Right kidney (tissue), 1 donor: Measurements from ENCODE around the gene BARD1.
"Not testable (repeated sequence)": the region's sequence is repeated elsewhere in the genome, so short reads cannot be mapped to it uniquely, and the experiment has no call there.

Experiments
- DNase-seq: peaks from one replicate; pipeline ENCODE4 v3.0.0-alpha.2; 2016

Gene BARD1

DNA sequence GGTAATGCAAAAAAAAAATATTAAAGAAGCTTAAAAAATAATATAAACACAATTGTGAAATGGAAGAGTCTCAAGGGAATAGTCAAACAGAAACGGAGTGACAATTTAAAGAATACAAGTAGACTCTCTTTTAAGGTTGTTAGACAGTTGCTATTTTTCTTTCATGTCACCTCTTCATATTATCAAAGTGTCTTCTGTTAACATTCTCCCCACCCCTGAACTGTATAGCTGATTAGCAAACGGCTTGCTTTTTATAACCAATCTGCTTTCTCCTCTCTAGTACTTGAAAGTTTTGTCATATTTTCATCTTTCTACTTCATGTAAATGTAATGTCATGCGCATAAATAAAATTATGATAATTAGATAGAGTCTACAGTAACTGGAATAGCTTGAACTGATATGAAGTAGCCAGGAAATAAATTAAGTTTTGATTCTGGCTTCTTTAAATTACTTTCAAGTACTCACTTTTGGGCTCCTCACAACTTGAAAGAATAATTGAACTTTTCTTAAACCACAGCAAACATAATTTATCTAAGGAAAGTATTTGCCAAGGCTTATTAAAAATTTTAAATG, 37.0 kb downstream of the BARD1 start:
- no peak for DNase-seq

DNA sequence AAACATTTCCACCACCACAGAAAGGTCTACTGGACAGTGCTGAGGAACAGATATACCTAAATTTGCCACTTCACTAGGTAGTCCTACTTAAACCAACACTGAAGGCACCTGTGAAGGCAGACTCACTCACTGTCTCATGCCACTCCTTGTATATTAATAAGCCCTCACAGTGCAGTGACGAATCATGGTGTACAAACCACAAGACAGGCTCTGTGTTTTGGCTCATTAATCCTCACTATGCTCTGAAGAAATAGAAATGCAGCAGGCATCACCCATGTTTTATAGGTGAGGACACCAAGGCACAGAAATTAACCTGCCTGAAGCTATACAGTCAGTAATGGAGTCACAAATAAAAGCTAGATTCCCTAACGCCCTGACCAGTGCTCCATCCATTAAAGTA, 44.3 kb downstream of the BARD1 start:
- DNase-seq, result no peak

GRCh38 chr2:214753455-214753854, 56.0 kb downstream of the BARD1 start:
- no peak for DNase-seq

DNA sequence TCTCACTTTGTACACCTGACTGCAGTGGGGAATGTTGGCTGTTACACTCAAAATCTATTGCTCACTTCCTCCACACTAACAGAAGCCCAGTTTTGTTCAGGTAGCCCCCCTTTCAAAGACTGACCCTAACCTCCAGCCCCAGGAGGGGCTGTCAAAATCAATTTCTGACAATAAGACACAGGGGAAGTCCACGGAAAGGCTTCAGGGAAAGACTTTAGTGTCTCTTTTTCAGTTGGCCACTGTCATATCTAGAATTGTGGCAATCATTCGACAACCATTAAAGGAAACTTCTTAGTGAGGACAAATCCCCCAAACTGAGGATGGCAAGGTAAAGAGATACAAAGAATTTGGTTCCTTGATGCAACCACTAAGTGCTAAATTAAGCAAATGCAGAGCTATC, 59.0 kb downstream of the BARD1 start:
- DNase-seq, result no peak

DNA sequence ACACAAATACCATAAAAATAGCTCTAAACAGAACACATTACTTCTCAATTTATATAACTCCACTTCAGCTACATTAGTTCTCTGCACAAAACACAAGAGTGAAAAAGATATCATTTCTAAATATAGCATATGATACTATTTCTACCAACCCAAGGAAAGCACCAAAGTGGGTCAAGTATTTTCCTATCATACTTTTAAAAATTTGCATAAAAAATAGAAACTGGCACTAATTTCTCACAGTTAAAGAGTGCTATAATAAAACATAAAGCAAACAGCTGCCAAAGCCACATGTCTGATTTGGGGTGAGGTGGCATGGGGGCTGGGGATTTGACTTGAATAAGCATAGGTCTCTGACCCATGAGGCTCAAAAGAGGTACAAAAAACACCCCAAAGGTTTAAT, 61.5 kb downstream of the BARD1 start:
- DNase-seq, result no peak

DNA sequence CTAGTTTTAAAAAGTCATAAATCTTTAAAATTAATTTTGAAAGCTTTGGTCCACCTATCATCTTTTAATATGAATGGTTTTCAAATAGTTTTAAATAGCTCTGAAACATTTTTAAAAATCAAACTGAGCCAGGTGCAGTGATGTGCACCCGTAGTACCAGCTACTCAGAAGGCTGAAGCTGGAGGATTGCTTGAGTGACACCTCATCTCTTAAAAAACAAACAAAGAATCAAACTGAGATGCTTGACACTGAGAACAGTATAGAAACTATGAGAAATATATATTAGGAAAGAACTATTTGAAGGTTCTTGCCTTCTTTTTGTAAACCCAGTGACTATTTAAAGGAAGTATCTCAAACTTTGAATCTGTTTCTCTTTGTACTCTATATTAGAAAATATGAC, 67.4 kb downstream of the BARD1 start:
- DNase-seq, result no peak

GRCh38 chr2:214740867-214741395, 68.6 kb downstream of the BARD1 start:
- DNase-seq, result no peak

GRCh38 chr2:214737188-214737587, 72.3 kb downstream of the BARD1 start:
- DNase-seq, result no peak

DNA sequence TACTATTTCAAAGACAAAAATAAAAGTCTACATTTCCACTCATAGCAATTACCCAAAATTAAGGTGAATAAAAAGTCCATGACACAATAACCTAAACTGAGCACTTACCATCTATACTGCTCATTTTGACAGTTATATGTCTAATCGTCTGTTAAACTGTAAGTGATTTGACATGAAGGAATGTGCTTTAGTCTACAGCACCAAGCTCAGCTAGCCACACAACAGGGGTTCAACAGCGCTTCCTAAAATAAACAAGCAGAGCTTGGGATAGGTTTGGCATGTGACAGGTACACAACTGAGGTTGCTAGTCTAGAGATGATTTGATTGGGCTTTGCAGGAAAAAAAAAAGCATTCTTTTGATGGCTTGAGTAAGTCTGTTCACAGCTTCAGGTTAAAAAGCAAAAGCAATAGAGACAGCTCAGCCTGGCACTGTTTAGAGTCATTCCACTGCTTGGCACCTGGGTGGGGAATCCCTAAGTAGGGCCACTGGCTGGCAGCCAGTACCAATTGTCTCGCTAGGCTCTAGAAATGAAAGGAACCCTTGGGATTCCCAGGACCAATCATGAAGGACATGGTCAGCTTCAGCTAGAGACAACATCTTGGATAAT, 78.6 kb downstream of the BARD1 start:
- DNase-seq, result no peak

DNA sequence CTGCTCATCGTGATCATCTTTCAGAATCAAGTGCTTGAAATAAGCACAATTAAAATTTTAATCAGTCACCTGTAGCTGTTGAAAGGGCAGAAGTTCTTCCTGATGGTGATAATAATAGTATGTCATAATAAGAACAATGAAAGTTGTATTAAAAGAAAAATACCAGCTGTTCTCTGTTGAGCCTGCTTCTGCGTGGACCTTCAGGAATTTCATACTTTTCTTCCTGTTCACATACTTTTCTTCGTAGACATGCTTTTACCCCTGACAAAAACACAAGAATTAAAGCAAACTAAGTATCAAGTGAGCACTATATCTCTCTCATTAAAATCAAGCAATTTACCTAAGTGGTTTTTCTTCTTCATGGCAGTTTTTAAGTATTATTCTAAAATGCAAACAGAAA, 79.2 kb downstream of the BARD1 start:
- DNase-seq, result no peak

DNA sequence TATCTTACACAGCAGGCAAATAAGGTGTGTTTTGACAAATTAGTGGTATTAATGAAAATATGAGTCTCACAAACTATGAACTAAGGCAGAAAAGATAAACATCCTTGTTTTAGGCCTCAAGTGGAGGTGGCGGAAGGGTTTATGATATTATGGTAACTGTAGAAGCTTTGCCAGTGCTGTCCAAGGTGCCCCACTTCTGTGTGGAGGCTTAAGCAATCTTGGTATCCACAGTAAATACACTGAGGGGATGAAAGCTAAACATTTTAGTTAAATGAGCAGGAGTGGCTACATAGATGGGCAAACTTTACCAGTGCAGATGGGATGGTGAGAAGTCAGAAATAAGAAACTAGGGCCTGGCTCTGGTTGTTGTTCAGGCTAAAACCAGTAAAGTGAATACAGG, 84.7 kb downstream of the BARD1 start:
- no peak for DNase-seq

GRCh38 chr2:214717837-214718236, 91.6 kb downstream of the BARD1 start:
- not testable (repeated sequence) for DNase-seq

DNA sequence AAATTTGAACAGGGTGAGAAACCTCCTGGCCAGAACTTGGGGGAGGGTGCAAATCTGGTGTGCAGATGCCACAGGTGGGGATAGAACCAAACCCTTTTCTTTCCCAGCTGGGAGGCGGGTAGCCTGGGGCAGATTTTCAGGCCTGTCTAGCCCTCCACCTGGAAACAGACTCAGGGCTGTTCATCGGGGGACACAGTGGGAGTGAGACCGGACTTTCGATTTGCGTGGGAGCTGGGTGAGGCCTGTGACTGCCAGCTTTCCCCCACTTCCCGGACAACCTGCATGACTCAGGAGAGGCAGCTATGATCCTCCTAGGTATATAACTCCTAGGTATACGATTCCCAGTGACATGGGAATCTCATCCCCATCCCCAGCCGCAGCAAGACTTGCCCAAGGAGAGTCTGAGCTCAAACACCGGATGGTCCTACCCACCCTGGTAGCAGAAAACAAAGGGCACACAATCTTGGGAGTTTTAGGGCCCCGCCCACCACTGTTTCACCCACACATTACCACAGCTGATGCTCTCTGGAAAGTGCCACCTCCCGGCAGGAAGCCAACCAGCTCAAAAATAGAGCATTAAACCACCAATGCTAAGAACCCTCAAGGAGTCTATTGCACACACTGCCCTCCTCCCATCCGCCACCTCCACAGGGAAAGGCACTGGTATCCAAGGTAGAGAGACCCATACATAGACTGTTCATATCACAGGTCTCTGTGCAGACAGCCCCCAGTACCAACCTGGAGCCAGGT, 92.5 kb downstream of the BARD1 start:
- no peak for DNase-seq

DNA sequence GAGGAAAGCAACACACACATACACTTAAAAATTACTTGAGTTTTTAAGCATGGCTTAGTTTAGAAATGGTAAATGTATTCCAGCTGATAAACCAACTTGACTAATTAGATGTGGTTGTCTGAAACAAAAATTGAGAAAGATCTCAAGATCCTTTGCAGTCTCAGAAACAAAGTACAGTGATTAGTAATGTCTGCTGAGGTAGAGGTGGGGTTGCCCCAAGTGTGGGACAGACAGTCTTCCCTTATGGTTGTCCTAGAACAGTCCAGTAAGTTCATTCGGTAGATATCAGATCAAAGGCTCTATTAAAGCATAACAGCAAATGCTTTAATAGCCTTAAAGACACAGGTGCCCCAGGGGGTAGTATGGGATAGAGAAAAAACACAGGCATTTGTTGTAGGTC, 94.5 kb downstream of the BARD1 start:
- DNase-seq, result no peak

- no peak for DNase-seq
These were observed 96.2 kb downstream of the BARD1 start for GRCh38 chr2:214713080-214713830.

DNA sequence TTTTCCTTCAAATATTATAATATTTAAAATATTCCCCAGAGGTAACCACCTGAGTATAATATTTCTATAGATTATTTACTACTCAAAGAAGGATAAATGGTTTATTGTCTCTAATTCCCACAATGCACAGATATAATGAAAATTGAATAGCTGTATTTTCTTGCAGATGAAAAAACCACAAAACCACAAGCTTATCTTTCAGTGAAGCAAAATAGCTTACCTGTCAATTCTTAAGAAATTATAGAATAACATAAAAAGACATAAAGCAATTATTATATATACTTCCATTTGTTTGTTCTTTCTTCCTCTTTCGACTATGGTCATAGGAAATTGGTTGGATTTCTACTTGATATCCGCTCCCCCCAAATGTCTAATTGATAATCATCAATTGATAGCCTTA, 98.8 kb downstream of the BARD1 start:
- DNase-seq, result no peak

DNA sequence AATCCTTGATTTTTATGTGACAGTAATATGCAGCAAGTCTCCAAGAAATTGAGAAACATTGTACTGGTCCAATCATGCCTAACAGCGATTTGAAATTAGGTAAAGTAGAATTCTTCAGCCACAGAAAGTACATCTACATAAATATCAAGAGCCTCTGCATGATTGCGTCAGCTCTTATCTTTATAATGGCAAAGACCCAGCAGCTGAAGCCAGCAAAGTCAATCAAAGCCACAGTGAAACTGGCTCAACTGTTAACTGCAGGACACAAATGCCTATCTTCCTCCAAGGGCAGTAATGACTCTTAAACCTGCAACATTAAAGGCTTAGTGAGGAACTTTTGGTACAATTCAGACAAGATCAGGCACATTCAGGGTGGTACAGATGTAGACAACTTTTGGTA, 102.5 kb downstream of the BARD1 start:
- no peak for DNase-seq

DNA sequence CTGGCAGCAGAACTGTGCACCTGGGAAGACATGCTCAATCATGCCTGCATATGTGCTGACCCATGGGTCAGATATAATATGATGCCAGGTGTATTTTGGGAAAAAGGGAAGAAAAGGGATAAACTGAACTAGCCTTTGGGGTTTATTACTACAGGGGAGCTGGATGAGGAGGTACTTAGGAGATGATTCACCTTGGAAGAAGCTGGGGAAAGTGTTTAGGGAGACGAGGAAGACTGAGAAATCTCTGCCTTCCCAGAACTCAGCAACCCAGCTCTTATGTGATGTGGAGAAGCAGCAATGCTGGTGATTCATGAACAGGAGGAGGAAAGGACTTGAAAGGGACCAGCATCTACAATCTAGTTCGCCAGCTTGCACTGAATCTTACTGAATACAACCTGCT, 110.2 kb downstream of the BARD1 start:
- no peak for DNase-seq

DNA sequence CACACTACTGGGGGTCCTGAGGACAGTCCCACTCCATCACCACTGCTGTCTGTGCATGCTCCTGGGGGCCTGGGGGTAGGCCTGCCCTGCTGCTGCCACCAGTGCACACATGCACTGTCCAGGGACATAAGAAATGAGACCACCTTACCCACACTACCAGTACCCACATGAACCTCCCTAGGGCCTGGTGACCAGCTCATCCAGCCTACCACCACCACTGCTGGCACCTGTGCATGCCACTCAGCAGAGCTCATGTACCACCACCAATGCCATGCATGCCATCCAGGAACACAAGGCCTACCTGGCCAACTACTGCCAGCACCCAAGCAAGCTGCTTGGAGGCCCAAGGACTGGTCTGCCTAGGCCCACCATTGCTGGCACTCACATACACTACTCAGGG, 112.8 kb downstream of the BARD1 start:
- no peak for DNase-seq

GRCh38 chr2:214695789-214696188, 113.7 kb downstream of the BARD1 start:
- no peak for DNase-seq

DNA sequence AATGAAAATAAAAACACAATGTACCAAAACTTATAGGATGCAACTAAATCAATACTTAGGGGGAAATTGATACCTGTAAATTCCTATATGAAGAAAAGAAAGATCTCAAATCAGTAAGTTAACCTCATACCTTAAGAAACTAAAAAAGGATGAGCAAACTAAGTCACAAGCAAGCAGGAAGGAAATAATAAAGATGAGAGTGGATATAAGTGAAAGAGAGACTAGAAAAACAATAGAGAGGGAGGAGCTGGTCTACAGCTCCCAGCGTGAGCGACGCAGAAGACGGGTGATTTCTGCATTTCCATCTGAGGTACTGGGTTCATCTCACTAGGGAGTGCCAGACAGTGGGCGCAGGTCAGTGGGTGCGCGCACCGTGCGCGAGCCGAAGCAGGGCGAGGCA, 125.9 kb downstream of the BARD1 start:
- DNase-seq, result peak; percentile 8

DNA sequence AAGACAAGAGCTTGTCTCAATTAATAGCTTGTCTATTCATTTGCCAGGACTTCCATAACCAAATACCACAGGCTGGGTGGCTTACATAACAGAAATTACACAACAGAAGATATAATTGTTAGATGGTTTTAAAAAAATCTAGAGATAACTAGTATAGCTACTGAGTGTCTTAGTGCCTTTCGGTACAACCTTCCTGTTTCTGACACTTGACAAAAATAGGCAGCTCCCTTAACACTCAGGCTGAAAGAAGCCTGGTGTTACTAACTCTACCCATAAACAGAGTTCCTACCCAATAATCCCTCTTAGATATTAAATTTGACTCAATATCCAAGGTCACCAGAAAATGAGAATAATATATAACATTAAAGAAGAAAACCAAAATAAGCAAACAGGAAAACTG, 129.7 kb downstream of the BARD1 start:
- no peak for DNase-seq

DNA sequence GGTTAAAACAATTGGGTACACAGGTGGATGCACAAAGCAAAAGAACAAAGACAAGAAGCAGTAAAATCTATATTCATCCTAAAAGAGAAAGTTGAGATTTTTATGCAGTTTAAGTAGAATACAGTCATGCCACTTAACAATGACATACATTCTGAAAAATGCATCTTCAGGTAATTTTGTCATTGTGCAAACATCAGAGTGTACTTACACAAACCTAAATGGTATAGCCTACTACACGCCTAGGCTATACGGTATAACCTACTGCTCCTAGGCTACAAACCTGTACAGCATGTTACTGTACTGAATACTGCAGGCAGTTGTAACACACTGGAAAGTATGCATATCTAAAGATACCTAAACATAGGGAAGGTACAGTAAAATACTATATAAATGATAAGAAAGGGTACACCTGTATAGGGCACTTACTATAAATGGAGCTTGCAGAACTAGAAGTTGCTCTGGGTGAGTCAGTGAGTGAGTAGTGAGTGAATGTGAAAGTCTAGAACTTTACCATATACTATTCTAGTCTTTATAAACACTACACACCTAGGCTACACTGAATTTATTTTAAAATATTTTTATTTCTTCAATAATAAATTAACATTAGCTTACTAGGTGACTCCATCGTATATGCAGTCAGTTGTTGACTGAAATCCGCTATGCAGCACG, 132.9 kb downstream of the BARD1 start:
- DNase-seq, result no peak
